PC-3 (cell line): ENCODE results near the gene RELL2. TPM values are rescaled to one million over a fixed set of nuclear protein-coding genes. Genes with fewer than 3 reads are reported as not detected.
"Not testable (repeated sequence)": the region's sequence is repeated elsewhere in the genome, so short reads cannot be mapped to it uniquely, and the experiment has no call there.

ENCODE experiments used
- ATAC-seq: fragments of 200-7000 bp; cut with Tn5 transposase; 2 replicates; pipeline ENCODE4 v1.9.1; 2020; ENCODE audit warnings: mild to moderate bottlenecking, moderate library complexity
- BruUV-seq: library from RNA; stranded (reverse); fragments of 400-500 nt; replicated peaks from 2 replicates; lab custom pipeline; 2021; lab: Mats Ljungman, UMichigan
- CTCF ChIA-PET: fragments of 300-600 bp; sonication (Branson Sonifier 250); formaldehyde crosslinking; loops from one replicate; lab custom pipeline; 2022; ENCODE audit warnings: antibody characterized with exemption; lab: Charles Lee
- POLR2A ChIA-PET: fragments of 300-600 bp; sonication (Branson Sonifier 250); formaldehyde crosslinking; loops from one replicate; lab custom pipeline; 2022; ENCODE audit warnings: antibody characterized with exemption; ENCODE audit not compliant: unreplicated experiment; lab: Charles Lee
- DNase-seq: peaks from one replicate; pipeline ENCODE4 v3.0.0-alpha.2; 2015
- H2AFZ ChIP-seq: fragments of 300-600 bp; sonication (generic); 2 replicates; pipeline ENCODE4 v1.6.0; 2016; ENCODE audit warnings: antibody characterized with exemption, low read length
- H3F3A ChIP-seq: fragments of 300-600 bp; sonication (generic); one replicate; pipeline ENCODE4 v1.6.0; 2017; ENCODE audit warnings: antibody characterized with exemption, low read length, control low read depth, mild to moderate bottlenecking; ENCODE audit not compliant: unreplicated experiment
- H3K27ac ChIP-seq: fragments of 300-600 bp; sonication (generic); 2 replicates; pipeline ENCODE4 v1.5.1; 2016; ENCODE audit warnings: mild to moderate bottlenecking, low read length
- H3K27me3 ChIP-seq: fragments of 300-600 bp; sonication (generic); 2 replicates; pipeline ENCODE4 v1.6.1; 2016; ENCODE audit warnings: low read length, mixed read lengths
- H3K36me3 ChIP-seq: fragments of 300-600 bp; sonication (generic); 2 replicates; pipeline ENCODE4 v1.6.1; 2016; ENCODE audit warnings: low read depth, mixed run types, low read length, mixed read lengths
- H3K4me1 ChIP-seq: fragments of 300-600 bp; sonication (generic); 2 replicates; pipeline ENCODE4 v1.5.1; 2016; ENCODE audit warnings: low read length; ENCODE audit not compliant: insufficient read depth
- H3K4me2 ChIP-seq: fragments of 300-600 bp; sonication (generic); 2 replicates; pipeline ENCODE4 v1.6.0; 2016; ENCODE audit warnings: low read length
- H3K4me3 ChIP-seq: fragments of 300-600 bp; sonication (generic); 2 replicates; pipeline ENCODE4 v1.5.1; 2016; ENCODE audit warnings: mild to moderate bottlenecking, low read length, mixed read lengths
- H3K79me2 ChIP-seq: fragments of 300-600 bp; sonication (generic); 2 replicates; pipeline ENCODE4 v1.6.1; 2017; ENCODE audit warnings: low read length, mixed read lengths
- H3K9ac ChIP-seq: fragments of 300-600 bp; sonication (generic); 2 replicates; pipeline ENCODE4 v1.6.0; 2016; ENCODE audit warnings: mild to moderate bottlenecking, low read length
- H3K9me2 ChIP-seq: fragments of 300-600 bp; sonication (generic); replicated peaks from 2 replicates; pipeline ENCODE4 v1.6.1; 2016; ENCODE audit warnings: mixed run types, low read length, mixed read lengths
- H3K9me3 ChIP-seq: fragments of 300-600 bp; sonication (generic); 2 replicates; pipeline ENCODE4 v1.6.1; 2016; ENCODE audit warnings: low read length, mixed read lengths
- H4K20me1 ChIP-seq: fragments of 300-600 bp; sonication (generic); 2 replicates; pipeline ENCODE4 v1.6.1; 2016; ENCODE audit warnings: low read length, mixed read lengths
- CTCF ChIP-seq: fragments of 300-600 bp; sonication (generic); conservative IDR thresholded peaks from 2 replicates; pipeline ENCODE4 v1.5.1; 2017; ENCODE audit warnings: antibody characterized with exemption, low read depth, mild to moderate bottlenecking, low read length
- EZH2 ChIP-seq: fragments of 300-600 bp; sonication (generic); IDR thresholded peaks from one replicate; pipeline ENCODE4 v1.6.1; 2017; ENCODE audit warnings: antibody characterized with exemption, mild to moderate bottlenecking, low read length; ENCODE audit not compliant: unreplicated experiment
- EZH2phosphoT487 ChIP-seq: fragments of 300-600 bp; sonication (generic); IDR thresholded peaks from 2 replicates; pipeline ENCODE4 v1.6.1; 2018; ENCODE audit warnings: mild to moderate bottlenecking, antibody characterized with exemption, low read length, borderline replicate concordance
- intact Hi-C: fragments of 100-400 bp; cut with micrococcal nuclease; formaldehyde crosslinking; loops from 2 replicates; pipeline ENCODE4 v1.9.0; 2023
- total RNA-seq: library from RNA; depleted of rRNA; stranded (reverse); fragments of >200 nt; gene quantifications from 2 replicates; pipeline ENCODE4 v1.2.3, GENCODE V29; 2014

The RELL2 gene
- total RNA-seq, 1 experiment from 2014 or later, result 5.6 TPM

- Histone ChIP-seq H3K27me3 (no peaks in the 10 kb centered on the region), H3F3A (no peaks in the 10 kb centered on the region), H3K79me2 (peaks cover 99% of the 10 kb centered on the region), H3K4me3 (no peak overlapping the region), H3K36me3 (no peaks in the 10 kb centered on the region; the same call in 1 of the 2 replicates), H3K9me3 (no peaks in the 10 kb centered on the region), H3K9me2 (no peaks in the 10 kb centered on the region), H3K27ac (no peak overlapping the region), H4K20me1 (peaks cover 20% of the 10 kb centered on the region), H2AFZ (no peak overlapping the region), H3K4me2 (no peak overlapping the region), H3K9ac (no peak overlapping the region), H3K4me1 (peaks cover 16% of the 10 kb centered on the region)
- POLR2A ChIA-PET, result interaction anchor here (0.7 kb wide), 2 partner anchors 16 to 24 kb away, joined by 4 to 16 read pairs; no protein-coding TSS in a partner anchor
- ATAC-seq, result no peak
- intact Hi-C loops, result no loop called here
- TF ChIP-seq CTCF (no peak), EZH2 (no peak), EZH2phosphoT487 (no peak)
- BruUV-seq, result no TSS peak
- CTCF ChIA-PET, result interaction anchor here (1.1 kb wide), 1 partner anchor 17 kb away, joined by 3 read pairs; no protein-coding TSS in a partner anchor
- no peak for DNase-seq
Measured at GRCh38 chr5:141609044-141609443, 27.8 kb upstream of the RELL2 start.

- CTCF ChIA-PET, POLR2A ChIA-PET, H3K4me1 ChIP-seq, intact Hi-C loops, H3K9me2 ChIP-seq, ATAC-seq, H3K9me3 ChIP-seq, H2AFZ ChIP-seq, H3K9ac ChIP-seq, H3F3A ChIP-seq, BruUV-seq, H3K4me2 ChIP-seq, DNase-seq, H3K36me3 ChIP-seq, H3K27ac ChIP-seq, H3K27me3 ChIP-seq, H3K4me3 ChIP-seq: not testable (repeated sequence)
- Histone ChIP-seq H4K20me1 (peaks cover 25% of the 10 kb centered on the region), H3K79me2 (peaks cover 99% of the 10 kb centered on the region)
Measured at GRCh38 chr5:141609921-141610320, 26.9 kb upstream of the RELL2 start.

- Histone ChIP-seq H3K9me2 (no peaks in the 10 kb centered on the region), H3K4me3 (no peak overlapping the region), H3K79me2 (peaks cover 99% of the 10 kb centered on the region), H3K4me2 (no peak overlapping the region), H2AFZ (no peak overlapping the region), H3F3A (no peaks in the 10 kb centered on the region), H3K9me3 (no peaks in the 10 kb centered on the region), H3K4me1 (peaks cover 6% of the 10 kb centered on the region; the same call in 1 of the 2 replicates), H3K9ac (no peak overlapping the region), H3K36me3 (no peaks in the 10 kb centered on the region; the same call in 1 of the 2 replicates), H3K27me3 (no peaks in the 10 kb centered on the region), H3K27ac (no peak overlapping the region), H4K20me1 (peaks cover 32% of the 10 kb centered on the region)
- no TSS peak for BruUV-seq
- TF ChIP-seq EZH2phosphoT487 (no peak), CTCF (no peak), EZH2 (no peak)
- ATAC-seq, result no peak
- ChIA-PET POLR2A (no interaction called here), CTCF (no interaction called here)
- intact Hi-C loops, result no loop called here
- no peak for DNase-seq
Measured at GRCh38 chr5:141611289-141611688, 25.5 kb upstream of the RELL2 start.
